GM12878 (cell line): ENCODE measurements around the gene KIF25. TPM values are rescaled to one million over a fixed set of nuclear protein-coding genes. Genes with fewer than 3 reads are reported as not detected.

Source experiments
- ATAC-seq: fragments of 200-7000 bp; cut with Tn5 transposase; 3 replicates; pipeline ENCODE4 v1.9.1; 2020; ENCODE audit warnings: mild to moderate bottlenecking, moderate library complexity
- BruUV-seq: library from RNA; stranded (reverse); fragments of 400-500 nt; replicated peaks from 2 replicates; lab custom pipeline; 2021; lab: Mats Ljungman, UMichigan
- CTCF ChIA-PET: fragments of 300-600 bp; sonication (Branson Sonifier 250); formaldehyde crosslinking; extraction: SDS; loops from one replicate; lab custom pipeline; 2021; ENCODE audit warnings: inconsistent platforms; lab: Yijun Ruan, JAX
- POLR2A ChIA-PET: fragments of 350-600 bp; formaldehyde crosslinking; extraction: SDS; loops from one replicate; lab custom pipeline; 2021; ENCODE audit warnings: inconsistent platforms; lab: Charles Lee
- RAD21 ChIA-PET: fragments of 300-600 bp; sonication (Branson Sonifier 250); formaldehyde crosslinking; loops from one replicate; lab custom pipeline; 2023; ENCODE audit warnings: antibody characterized with exemption; ENCODE audit not compliant: unreplicated experiment; lab: Charles Lee
- SMC1A ChIA-PET: fragments of 300-600 bp; sonication (Branson Sonifier 250); formaldehyde crosslinking; loops from one replicate; lab custom pipeline; 2023; ENCODE audit not compliant: unreplicated experiment, uncharacterized antibody; lab: Charles Lee
- DNase-seq: peaks from one replicate; pipeline ENCODE4 v3.0.0-alpha.2; 2011; ENCODE audit warnings: low read depth, low spot score
- FAIRE-seq: peaks from 3 replicates; lab custom pipeline; 2011; peaks lifted over from hg19 to GRCh38; lab: Jason Lieb, UNC
- H2AFZ ChIP-seq: 2 replicates; pipeline ENCODE4 v1.6.0; 2011; ENCODE audit warnings: low read depth, low read length, control low read depth; ENCODE audit not compliant: control insufficient read depth
- H3K27ac ChIP-seq: 2 replicates; pipeline ENCODE4 v1.5.1; 2011; ENCODE audit warnings: control low read depth; ENCODE audit not compliant: control insufficient read depth, insufficient read depth
- H3K27me3 ChIP-seq, 2 experiments: replicated peaks in 1 of 2; 2 replicates each; pipeline versions ENCODE4 v1.6.0 to v1.6.1; 2011; ENCODE audit warnings: low read length in 1 of 2; ENCODE audit not compliant: control insufficient read depth in 2 of 2, insufficient read depth in 2 of 2
- H3K36me3 ChIP-seq, 2 experiments: 2 replicates each; pipeline ENCODE4 v1.5.1; 2011; ENCODE audit warnings: low read length in 1 of 2; ENCODE audit not compliant: control insufficient read depth in 2 of 2, insufficient read depth in 2 of 2
- H3K4me1 ChIP-seq: 2 replicates; pipeline ENCODE4 v1.6.1; 2011; ENCODE audit warnings: mild to moderate bottlenecking, low read length, moderate library complexity, mixed read lengths; ENCODE audit not compliant: control insufficient read depth, insufficient read depth
- H3K4me2 ChIP-seq: 2 replicates; pipeline ENCODE4 v1.6.0; 2011; ENCODE audit warnings: control low read depth; ENCODE audit not compliant: control insufficient read depth, insufficient read depth
- H3K4me3 ChIP-seq: fragments of 200-600 bp; sonication (generic); 2 replicates; pipeline ENCODE4 v1.5.1; 2016
- H3K79me2 ChIP-seq: 2 replicates; pipeline ENCODE4 v1.6.0; 2011; ENCODE audit warnings: low read length; ENCODE audit not compliant: control insufficient read depth, insufficient read depth
- H3K9ac ChIP-seq: 2 replicates; pipeline ENCODE4 v1.8.0; 2011; ENCODE audit warnings: low read length, control low read depth, mixed read lengths; ENCODE audit not compliant: control insufficient read depth, insufficient read depth
- H3K9me3 ChIP-seq: replicated peaks from 3 replicates; pipeline ENCODE4 v1.5.1; 2011; ENCODE audit warnings: mild to moderate bottlenecking, low read length; ENCODE audit not compliant: control insufficient read depth, insufficient read depth
- H4K20me1 ChIP-seq: 2 replicates; pipeline ENCODE4 v1.6.0; 2011; ENCODE audit not compliant: control insufficient read depth, insufficient read depth
- ATF7 ChIP-seq: fragments of 450-650 bp; IDR thresholded peaks from 2 replicates; pipeline ENCODE4 v1.6.1; 2016; ENCODE audit warnings: low read depth, mild to moderate bottlenecking
- CBX3 ChIP-seq: fragments of 200-600 bp; sonication (generic); IDR thresholded peaks from 2 replicates; pipeline ENCODE4 v1.6.1; 2016; ENCODE audit warnings: low read depth, borderline replicate concordance
- DPF2 ChIP-seq: fragments of 450-650 bp; IDR thresholded peaks from 2 replicates; pipeline ENCODE4 v1.6.1; 2017; ENCODE audit warnings: mild to moderate bottlenecking
- FOXM1 ChIP-seq: IDR thresholded peaks from 2 replicates; pipeline ENCODE4 v1.6.1; 2012; ENCODE audit warnings: low read depth, mild to moderate bottlenecking, inconsistent platforms, low read length, moderate library complexity
- HCFC1 ChIP-seq: fragments of 150-350 bp; IDR thresholded peaks from 2 replicates; pipeline ENCODE4 v1.6.1; 2014; ENCODE audit warnings: low read length
- HDGF ChIP-seq: fragments of 450-650 bp; IDR thresholded peaks from 2 replicates; pipeline ENCODE4 v1.6.1; 2016; ENCODE audit warnings: antibody characterized with exemption
- KLF5 ChIP-seq: fragments of 450-650 bp; IDR thresholded peaks from 2 replicates; pipeline ENCODE4 v1.6.1; 2014; ENCODE audit warnings: mild to moderate bottlenecking; ENCODE audit not compliant: partially characterized antibody
- LARP7 ChIP-seq: fragments of 450-650 bp; IDR thresholded peaks from 2 replicates; pipeline ENCODE4 v1.6.1; 2017; ENCODE audit warnings: mild to moderate bottlenecking
- NR2F1 ChIP-seq: fragments of 450-650 bp; conservative IDR thresholded peaks from 2 replicates; pipeline ENCODE4 v1.6.1; 2017; ENCODE audit warnings: mild to moderate bottlenecking
- POLR2A ChIP-seq: IDR thresholded peaks from 2 replicates; pipeline ENCODE4 v1.6.1; 2011; ENCODE audit warnings: low read depth, mild to moderate bottlenecking, low read length
- RELA ChIP-seq: fragments of 450-650 bp; IDR thresholded peaks from 2 replicates; pipeline ENCODE4 v1.8.0; 2014; ENCODE audit warnings: borderline replicate concordance; ENCODE audit not compliant: partially characterized antibody
- SMAD5 ChIP-seq: IDR thresholded peaks from 2 replicates; pipeline ENCODE4 v1.6.1; 2016; ENCODE audit warnings: antibody characterized with exemption, low read depth
- SUPT20H ChIP-seq: IDR thresholded peaks from 2 replicates; pipeline ENCODE4 v1.6.1; 2011; ENCODE audit warnings: low read depth, mild to moderate bottlenecking, low read length, moderate library complexity, borderline replicate concordance; ENCODE audit not compliant: control insufficient read depth
- TARDBP ChIP-seq: IDR thresholded peaks from 2 replicates; pipeline ENCODE4 v1.6.1; 2016; ENCODE audit warnings: borderline replicate concordance
- WGBS: methylation state at CpG from one replicate; pipeline ENCODE4 v1.1.6; 2016; ENCODE audit warnings: low lambda C conversion rate; ENCODE audit not compliant: insufficient replicate concordance, insufficient coverage; ENCODE audit errors: missing lambda C conversion rate; 5-methylcytosine and 5-hydroxymethylcytosine counted together
- in situ Hi-C: fragments of 300-500 bp; cut with MboI; formaldehyde crosslinking; loops from 9 replicates; pipeline ENCODE4 v1.14.3; 2018; ENCODE audit warnings: mixed read lengths
- intact Hi-C: fragments of 100-400 bp; cut with micrococcal nuclease; formaldehyde crosslinking; loops from one replicate; pipeline ENCODE4 v1.14.2; 2022; ENCODE audit not compliant: unreplicated experiment
- polyA plus RNA-seq, 11 experiments: library from polyadenylated mRNA; depleted of rRNA in 4 of 11; unstranded in 6 of 11; stranded (reverse) in 5 of 11; fragments of >200 nt; fragmentation: Nextera tagmentation in 4 of 11; fragmentation: Illumina TruSeq in 1 of 11; extraction: Ambion mirVana in 4 of 11; extraction: Trizol in 1 of 11; gene quantifications; 1 replicate in 1 of 11; 2 replicates in 10 of 11; pipeline versions ENCODE4 v1.2.1 to v1.2.3, GENCODE V29; 2011 to 2016; ENCODE audit warnings: inconsistent platforms in 2 of 11, missing spikeins in 2 of 11, low read depth in 1 of 11
- total RNA-seq, 4 experiments: library from RNA; depleted of rRNA in 3 of 4; stranded (reverse); fragments of >200 nt in 3 of 4; fragmentation: Illumina TruSeq in 1 of 4; extraction: Trizol in 1 of 4; gene quantifications; 2 replicates each; pipeline versions ENCODE4 v1.2.1 to v1.2.3, GENCODE V29; 2013 to 2021
- TF ChIP-seq, protein P1 (sequence below): fragments of 450-650 bp; IDR thresholded peaks from 2 replicates; pipeline ENCODE4 v1.6.1; 2017; ENCODE audit warnings: low read depth, mild to moderate bottlenecking, moderate library complexity
- TF ChIP-seq, protein P2 (sequence below): IDR thresholded peaks from 2 replicates; pipeline ENCODE4 v1.6.1; 2012; ENCODE audit warnings: low read depth, low read length, improper control_type of control experiment

The KIF25 gene
- total and polyA plus RNA-seq, 10 of the 15 experiments (the other 5 are each of a cell fraction or from before 2014, with no cell fraction given) = not detected

DNA sequence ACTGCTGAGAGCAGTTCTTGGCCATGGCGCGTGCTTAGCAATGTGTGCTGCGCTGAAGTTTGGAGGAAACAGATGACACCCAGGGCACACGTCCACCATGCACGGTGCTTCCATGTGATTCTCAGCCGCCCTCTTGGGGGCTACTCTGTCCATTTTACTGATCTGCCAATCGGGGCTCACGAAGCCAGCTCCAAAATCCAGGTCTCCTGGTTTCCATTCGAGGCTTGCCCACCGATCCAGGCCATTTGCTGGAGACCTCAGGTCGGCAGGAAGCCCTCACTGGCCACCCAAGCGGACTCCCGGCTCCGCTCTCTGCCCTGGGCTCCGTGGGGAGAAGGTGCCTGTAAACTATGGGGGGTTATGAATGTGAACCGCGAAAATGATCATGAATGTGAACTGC lies 93.2 kb downstream of the KIF25 start:
- no peaks in the 10 kb centered on the region for H3K79me2 ChIP-seq
- 56% methylated on average over 17 of the region's 17 CpGs for WGBS
- FAIRE-seq (no peak), ATAC-seq (no peak), DNase-seq (no peak)
- POLR2A ChIA-PET = no interaction called here
- CTCF ChIA-PET = no interaction called here
- SMC1A ChIA-PET = no interaction called here
- in situ Hi-C loops = no loop called here
- RAD21 ChIA-PET = no interaction called here
- H2AFZ ChIP-seq = no peak overlapping the region
- intact Hi-C loops = no loop called here
- no peak overlapping the region for H3K9ac ChIP-seq
- no peaks in the 10 kb centered on the region for H3K27me3 ChIP-seq
- no TSS peak for BruUV-seq
- H3K27ac ChIP-seq = no peak overlapping the region
- H3K4me1 ChIP-seq = no peaks in the 10 kb centered on the region
- H3K36me3 ChIP-seq = no peaks in the 10 kb centered on the region
- H3K4me3 ChIP-seq = no peak overlapping the region
- no peak overlapping the region for H3K4me2 ChIP-seq
- no peaks in the 10 kb centered on the region for H4K20me1 ChIP-seq
- TF ChIP-seq SUPT20H (no peak), TARDBP (no peak), KLF5 (no peak), POLR2A (no peak), HDGF (no peak), ATF7 (no peak), HCFC1 (no peak), SMAD5 (no peak), NR2F1 (no peak), LARP7 (no peak), RELA (no peak), DPF2 (no peak), CBX3 (no peak), FOXM1 (no peak)
- TF ChIP-seq, protein P1, sequence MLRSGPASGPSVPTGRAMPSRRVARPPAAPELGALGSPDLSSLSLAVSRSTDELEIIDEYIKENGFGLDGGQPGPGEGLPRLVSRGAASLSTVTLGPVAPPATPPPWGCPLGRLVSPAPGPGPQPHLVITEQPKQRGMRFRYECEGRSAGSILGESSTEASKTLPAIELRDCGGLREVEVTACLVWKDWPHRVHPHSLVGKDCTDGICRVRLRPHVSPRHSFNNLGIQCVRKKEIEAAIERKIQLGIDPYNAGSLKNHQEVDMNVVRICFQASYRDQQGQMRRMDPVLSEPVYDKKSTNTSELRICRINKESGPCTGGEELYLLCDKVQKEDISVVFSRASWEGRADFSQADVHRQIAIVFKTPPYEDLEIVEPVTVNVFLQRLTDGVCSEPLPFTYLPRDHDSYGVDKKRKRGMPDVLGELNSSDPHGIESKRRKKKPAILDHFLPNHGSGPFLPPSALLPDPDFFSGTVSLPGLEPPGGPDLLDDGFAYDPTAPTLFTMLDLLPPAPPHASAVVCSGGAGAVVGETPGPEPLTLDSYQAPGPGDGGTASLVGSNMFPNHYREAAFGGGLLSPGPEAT = no peak
- TF ChIP-seq, protein P2, sequence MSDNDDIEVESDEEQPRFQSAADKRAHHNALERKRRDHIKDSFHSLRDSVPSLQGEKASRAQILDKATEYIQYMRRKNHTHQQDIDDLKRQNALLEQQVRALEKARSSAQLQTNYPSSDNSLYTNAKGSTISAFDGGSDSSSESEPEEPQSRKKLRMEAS = no peak
- H3K9me3 ChIP-seq = no peaks in the 10 kb centered on the region; the same call in 2 of the 3 replicates
